Activated naive CD8-positive, alpha-beta T cell treated with anti-CD3 and anti-CD28 coated beads for 36 hours (primary cell): ENCODE data around the gene CFAP91. TPM values are rescaled to one million over a fixed set of nuclear protein-coding genes. Genes with fewer than 3 reads are reported as not detected.

Experiments used
- DNase-seq: peaks from one replicate; pipeline ENCODE4 v3.0.0; 2021
- H3K27ac Mint-ChIP-seq: one replicate; pipeline ENCODE4 v1.8.0; 2022; ENCODE audit warnings: mild to moderate bottlenecking, moderate library complexity, mixed read lengths
- H3K27me3 Mint-ChIP-seq: one replicate; pipeline ENCODE4 v1.8.0; 2022; ENCODE audit warnings: mild to moderate bottlenecking, mixed read lengths
- H3K36me3 Mint-ChIP-seq: one replicate; pipeline ENCODE4 v1.8.0; 2021; ENCODE audit warnings: mild to moderate bottlenecking, mixed read lengths
- H3K4me1 Mint-ChIP-seq: one replicate; pipeline ENCODE4 v1.8.0; 2021; ENCODE audit warnings: mixed read lengths
- H3K4me3 Mint-ChIP-seq: one replicate; pipeline ENCODE4 v1.8.0; 2022; ENCODE audit warnings: mild to moderate bottlenecking, moderate library complexity, mixed read lengths
- H3K9me3 Mint-ChIP-seq: one replicate; pipeline ENCODE4 v1.8.0; 2022; ENCODE audit warnings: mixed read lengths
- total RNA-seq, 2 experiments: library from RNA; stranded (reverse); gene quantifications; one replicate each; pipeline ENCODE4 v1.2.3, GENCODE V29; 2021

The CFAP91 gene
- under 1 TPM; 0.28 to 0.47 TPM for total RNA-seq

GRCh38 chr3:119702530-119703527 is at the start of gene CFAP91:
TSS of gene CFAP91 (plus strand) at chr3:119703022. CDS start at chr3:119703099, 77 bp downstream.
- Mint-ChIP-seq H3K4me3 (peak within 1 kb of the TSS; percentile 74), H3K27me3 (peaks cover 9% of the 10 kb centered on the region), H3K4me1 (peaks cover 34% of the 10 kb centered on the region), H3K27ac (peak within 1 kb of the TSS; percentile 16), H3K9me3 (peaks cover 12% of the 10 kb centered on the region), H3K36me3 (peaks cover 13% of the 10 kb centered on the region)
- DNase-seq = peak; percentile 84

GRCh38 chr3:119653876-119654275 is 48.9 kb upstream of the CFAP91 start:
- Mint-ChIP-seq H3K9me3 (no peaks in the 10 kb centered on the region), H3K27ac (no peak overlapping the region)

GRCh38 chr3:119657887-119658702 is 44.7 kb upstream of the CFAP91 start:
- Mint-ChIP-seq H3K4me1 (peaks cover 7% of the 10 kb centered on the region), H3K9me3 (no peaks in the 10 kb centered on the region), H3K27me3 (no peaks in the 10 kb centered on the region), H3K27ac (peak overlapping the region; percentile 23), H3K4me3 (no peak overlapping the region), H3K36me3 (peaks cover 1% of the 10 kb centered on the region)
- DNase-seq = no peak

More at GRCh38 chr3:119653876-119654275, 48.9 kb upstream of the CFAP91 start:
- DNase-seq = no peak
- Mint-ChIP-seq H3K4me3 (no peak overlapping the region), H3K36me3 (peaks cover 1% of the 10 kb centered on the region), H3K27me3 (no peaks in the 10 kb centered on the region), H3K4me1 (peaks cover 7% of the 10 kb centered on the region)

- Mint-ChIP-seq H3K4me3 (no peak overlapping the region), H3K27me3 (no peaks in the 10 kb centered on the region), H3K27ac (no peak overlapping the region), H3K9me3 (no peaks in the 10 kb centered on the region), H3K4me1 (peaks cover 7% of the 10 kb centered on the region), H3K36me3 (peaks cover 3% of the 10 kb centered on the region)
- no peak for DNase-seq
Observed at GRCh38 chr3:119658994-119659393, 43.8 kb upstream of the CFAP91 start.

- Mint-ChIP-seq H3K27me3 (no peaks in the 10 kb centered on the region), H3K27ac (no peak overlapping the region), H3K9me3 (no peaks in the 10 kb centered on the region), H3K36me3 (peaks cover 3% of the 10 kb centered on the region), H3K4me3 (no peak overlapping the region), H3K4me1 (peaks cover 7% of the 10 kb centered on the region)
- DNase-seq = no peak
Observed at GRCh38 chr3:119659606-119660291, 43.1 kb upstream of the CFAP91 start.

GRCh38 chr3:119660474-119661440 is 42.1 kb upstream of the CFAP91 start, which contains the start of gene POPDC2:
TSS of gene POPDC2 (minus strand) at chr3:119660589. CDS start at chr3:119660423, 166 bp downstream.
- peaks cover 7% of the 10 kb centered on the region for H3K4me1 Mint-ChIP-seq
- H3K9me3 Mint-ChIP-seq = no peaks in the 10 kb centered on the region
- H3K4me3 Mint-ChIP-seq = no peak within 1 kb of the TSS
- no peak for DNase-seq
- H3K27ac Mint-ChIP-seq = no peak within 1 kb of the TSS
- H3K36me3 Mint-ChIP-seq = peaks cover 5% of the 10 kb centered on the region
- H3K27me3 Mint-ChIP-seq = no peaks in the 10 kb centered on the region

- peaks cover 5% of the 10 kb centered on the region for H3K4me1 Mint-ChIP-seq
- DNase-seq = no peak
- H3K27me3 Mint-ChIP-seq = no peaks in the 10 kb centered on the region
- no peak overlapping the region for H3K4me3 Mint-ChIP-seq
- no peak overlapping the region for H3K27ac Mint-ChIP-seq
- peaks cover 15% of the 10 kb centered on the region for H3K36me3 Mint-ChIP-seq
- no peaks in the 10 kb centered on the region for H3K9me3 Mint-ChIP-seq
Observed at GRCh38 chr3:119662604-119663373, 40.0 kb upstream of the CFAP91 start.

- Mint-ChIP-seq H3K4me1 (no peaks in the 10 kb centered on the region), H3K36me3 (peaks cover 15% of the 10 kb centered on the region), H3K4me3 (no peak overlapping the region), H3K27me3 (no peaks in the 10 kb centered on the region), H3K27ac (no peak overlapping the region), H3K9me3 (no peaks in the 10 kb centered on the region)
- DNase-seq = no peak
Observed at GRCh38 chr3:119663885-119664284, 38.9 kb upstream of the CFAP91 start.

GRCh38 chr3:119664370-119664769 is 38.5 kb upstream of the CFAP91 start:
- Mint-ChIP-seq H3K27ac (no peak overlapping the region), H3K27me3 (no peaks in the 10 kb centered on the region), H3K4me1 (no peaks in the 10 kb centered on the region), H3K36me3 (peaks cover 15% of the 10 kb centered on the region), H3K4me3 (no peak overlapping the region), H3K9me3 (no peaks in the 10 kb centered on the region)
- DNase-seq = no peak

GRCh38 chr3:119664850-119665379 is 37.9 kb upstream of the CFAP91 start:
- Mint-ChIP-seq H3K4me3 (no peak overlapping the region), H3K9me3 (no peaks in the 10 kb centered on the region), H3K27ac (no peak overlapping the region), H3K27me3 (no peaks in the 10 kb centered on the region), H3K4me1 (peaks cover 2% of the 10 kb centered on the region), H3K36me3 (peaks cover 17% of the 10 kb centered on the region)
- DNase-seq = no peak

GRCh38 chr3:119665954-119666559 is 36.8 kb upstream of the CFAP91 start:
- no peaks in the 10 kb centered on the region for H3K9me3 Mint-ChIP-seq
- H3K27ac Mint-ChIP-seq = no peak overlapping the region
- peaks cover 6% of the 10 kb centered on the region for H3K4me1 Mint-ChIP-seq
- no peaks in the 10 kb centered on the region for H3K27me3 Mint-ChIP-seq
- peaks cover 19% of the 10 kb centered on the region for H3K36me3 Mint-ChIP-seq
- no peak for DNase-seq
- H3K4me3 Mint-ChIP-seq = no peak overlapping the region

- Mint-ChIP-seq H3K4me3 (no peak overlapping the region), H3K27ac (peak overlapping the region; percentile 52), H3K36me3 (peaks cover 34% of the 10 kb centered on the region), H3K9me3 (no peaks in the 10 kb centered on the region), H3K27me3 (no peaks in the 10 kb centered on the region), H3K4me1 (peaks cover 25% of the 10 kb centered on the region)
- DNase-seq = no peak
Observed at GRCh38 chr3:119669906-119670570, 32.8 kb upstream of the CFAP91 start.
